Activated T-helper 2 cell treated with anti-CD3 and anti-CD28 coated beads, Interferon-gamma antibody, Interleukin-2, Interleukin-4, amounts not matched to agents 10 μg/mL and 5 μg/mL and 100 μg/mL, durations not matched to agents 14 hours and 24 hours and 36 hours (primary cell): Measurements from ENCODE around the gene RUFY1. TPM values are rescaled to one million over a fixed set of nuclear protein-coding genes. Genes with fewer than 3 reads are reported as not detected.

Source experiments
- DNase-seq: peaks from one replicate; pipeline ENCODE4 v3.0.0; 2021; ENCODE audit warnings: low spot score
- H3K27ac Mint-ChIP-seq: one replicate; pipeline ENCODE4 v1.8.0; 2021; ENCODE audit warnings: mixed read lengths
- H3K27me3 Mint-ChIP-seq: one replicate; pipeline ENCODE4 v1.8.0; 2021; ENCODE audit warnings: low read depth, mixed read lengths
- H3K36me3 Mint-ChIP-seq: one replicate; pipeline ENCODE4 v1.8.0; 2021; ENCODE audit warnings: low read depth, mixed read lengths
- H3K4me1 Mint-ChIP-seq: one replicate; pipeline ENCODE4 v1.8.0; 2021; ENCODE audit warnings: low read depth, mixed read lengths
- H3K4me3 Mint-ChIP-seq: one replicate; pipeline ENCODE4 v1.8.0; 2021; ENCODE audit warnings: low read depth, mild to moderate bottlenecking, moderate library complexity, mixed read lengths
- H3K9me3 Mint-ChIP-seq: one replicate; pipeline ENCODE4 v1.8.0; 2021; ENCODE audit warnings: mixed read lengths
- intact Hi-C: fragments of 100-400 bp; cut with micrococcal nuclease; formaldehyde crosslinking; loops from one replicate; pipeline ENCODE4 v1.15.1; 2023
- total RNA-seq: library from RNA; stranded (reverse); gene quantifications from 2 replicates; pipeline ENCODE4 v1.2.3, GENCODE V29; 2022

RUFY1 gene
- total RNA-seq, 1 donor from 2014 or later: 42.0 TPM

GRCh38 chr5:179599100-179599499 is 48.7 kb downstream of the RUFY1 start:
- H3K9me3 Mint-ChIP-seq: no peaks in the 10 kb centered on the region
- no peak overlapping the region for H3K27ac Mint-ChIP-seq
- H3K4me1 Mint-ChIP-seq: no peaks in the 10 kb centered on the region
- intact Hi-C loops: no loop called here
- no peaks in the 10 kb centered on the region for H3K27me3 Mint-ChIP-seq
- H3K4me3 Mint-ChIP-seq: no peak overlapping the region
- DNase-seq: no peak
- H3K36me3 Mint-ChIP-seq: peaks cover 38% of the 10 kb centered on the region

- Mint-ChIP-seq H3K4me3 (no peak overlapping the region), H3K27me3 (no peaks in the 10 kb centered on the region), H3K4me1 (no peaks in the 10 kb centered on the region), H3K27ac (no peak overlapping the region), H3K9me3 (no peaks in the 10 kb centered on the region), H3K36me3 (peaks cover 39% of the 10 kb centered on the region)
- intact Hi-C loops: no loop called here
- no peak for DNase-seq
Observed at GRCh38 chr5:179599566-179599965, 49.2 kb downstream of the RUFY1 start.

GRCh38 chr5:179599973-179600372 is 49.6 kb downstream of the RUFY1 start:
- H3K36me3 Mint-ChIP-seq: peaks cover 35% of the 10 kb centered on the region
- no peak overlapping the region for H3K4me3 Mint-ChIP-seq
- no peaks in the 10 kb centered on the region for H3K9me3 Mint-ChIP-seq
- no peak for DNase-seq
- intact Hi-C loops: no loop called here
- no peak overlapping the region for H3K27ac Mint-ChIP-seq
- no peaks in the 10 kb centered on the region for H3K4me1 Mint-ChIP-seq
- no peaks in the 10 kb centered on the region for H3K27me3 Mint-ChIP-seq

GRCh38 chr5:179601871-179602625 is 51.7 kb downstream of the RUFY1 start:
- H3K9me3 Mint-ChIP-seq: no peaks in the 10 kb centered on the region
- H3K27me3 Mint-ChIP-seq: no peaks in the 10 kb centered on the region
- DNase-seq: no peak
- no peak overlapping the region for H3K4me3 Mint-ChIP-seq
- no peaks in the 10 kb centered on the region for H3K4me1 Mint-ChIP-seq
- intact Hi-C loops: no loop called here
- H3K36me3 Mint-ChIP-seq: peaks cover 31% of the 10 kb centered on the region
- H3K27ac Mint-ChIP-seq: no peak overlapping the region

GRCh38 chr5:179603308-179603707 is 53.0 kb downstream of the RUFY1 start:
- no peak for DNase-seq
- intact Hi-C loops: no loop called here
- Mint-ChIP-seq H3K4me1 (peaks cover 7% of the 10 kb centered on the region), H3K27me3 (no peaks in the 10 kb centered on the region), H3K4me3 (no peak overlapping the region), H3K27ac (no peak overlapping the region), H3K9me3 (no peaks in the 10 kb centered on the region), H3K36me3 (peaks cover 37% of the 10 kb centered on the region)

GRCh38 chr5:179605026-179605833 is 54.9 kb downstream of the RUFY1 start:
- no peak for DNase-seq
- intact Hi-C loops: no loop called here
- Mint-ChIP-seq H3K27me3 (no peaks in the 10 kb centered on the region), H3K36me3 (peaks cover 42% of the 10 kb centered on the region), H3K4me3 (no peak overlapping the region), H3K27ac (no peak overlapping the region), H3K4me1 (peaks cover 18% of the 10 kb centered on the region), H3K9me3 (no peaks in the 10 kb centered on the region)

GRCh38 chr5:179606071-179606909 is 55.9 kb downstream of the RUFY1 start:
- no peak for DNase-seq
- H3K4me1 Mint-ChIP-seq: peaks cover 25% of the 10 kb centered on the region
- intact Hi-C loops: no loop called here
- peaks cover 52% of the 10 kb centered on the region for H3K36me3 Mint-ChIP-seq
- no peaks in the 10 kb centered on the region for H3K9me3 Mint-ChIP-seq
- H3K27me3 Mint-ChIP-seq: no peaks in the 10 kb centered on the region
- no peak overlapping the region for H3K4me3 Mint-ChIP-seq
- peak overlapping the region; percentile 43 for H3K27ac Mint-ChIP-seq

GRCh38 chr5:179606910-179607159 is 56.5 kb downstream of the RUFY1 start:
- Mint-ChIP-seq H3K4me3 (no peak overlapping the region), H3K36me3 (peaks cover 56% of the 10 kb centered on the region)
- intact Hi-C loops: no loop called here

GRCh38 chr5:179607160-179607931 is 57.0 kb downstream of the RUFY1 start:
- Mint-ChIP-seq H3K4me3 (no peak overlapping the region), H3K36me3 (peaks cover 59% of the 10 kb centered on the region), H3K27ac (peak overlapping the region; percentile 68), H3K4me1 (peaks cover 29% of the 10 kb centered on the region), H3K27me3 (no peaks in the 10 kb centered on the region), H3K9me3 (no peaks in the 10 kb centered on the region)
- intact Hi-C loops: no loop called here
- DNase-seq: no peak

More at GRCh38 chr5:179606910-179607159, 56.5 kb downstream of the RUFY1 start:
- DNase-seq: no peak
- Mint-ChIP-seq H3K27me3 (no peaks in the 10 kb centered on the region), H3K27ac (peak overlapping the region; percentile 43), H3K9me3 (no peaks in the 10 kb centered on the region), H3K4me1 (peaks cover 28% of the 10 kb centered on the region)

GRCh38 chr5:179608131-179608581 is 57.8 kb downstream of the RUFY1 start:
- DNase-seq: peak; percentile 57
- peaks cover 35% of the 10 kb centered on the region for H3K4me1 Mint-ChIP-seq
- peak overlapping the region; percentile 68 for H3K27ac Mint-ChIP-seq
- peaks cover 66% of the 10 kb centered on the region for H3K36me3 Mint-ChIP-seq
- H3K9me3 Mint-ChIP-seq: no peaks in the 10 kb centered on the region
- intact Hi-C loops: no loop called here
- H3K27me3 Mint-ChIP-seq: no peaks in the 10 kb centered on the region
- H3K4me3 Mint-ChIP-seq: no peak overlapping the region

GRCh38 chr5:179609834-179610108 is 59.4 kb downstream of the RUFY1 start:
- H3K27ac Mint-ChIP-seq: no peak overlapping the region
- no peak overlapping the region for H3K4me3 Mint-ChIP-seq
- peaks cover 75% of the 10 kb centered on the region for H3K36me3 Mint-ChIP-seq
- H3K27me3 Mint-ChIP-seq: no peaks in the 10 kb centered on the region
- no peak for DNase-seq
- intact Hi-C loops: no loop called here
- H3K4me1 Mint-ChIP-seq: peaks cover 38% of the 10 kb centered on the region
- H3K9me3 Mint-ChIP-seq: no peaks in the 10 kb centered on the region

- Mint-ChIP-seq H3K9me3 (no peaks in the 10 kb centered on the region), H3K4me1 (peaks cover 38% of the 10 kb centered on the region), H3K4me3 (no peak overlapping the region), H3K27ac (no peak overlapping the region), H3K27me3 (no peaks in the 10 kb centered on the region), H3K36me3 (peaks cover 79% of the 10 kb centered on the region)
- intact Hi-C loops: no loop called here
- no peak for DNase-seq
Observed at GRCh38 chr5:179610109-179610902, 60.0 kb downstream of the RUFY1 start.
